ENCODE measurements around the gene PACRG.

Gene PACRG

GRCh38 chr6:163341224-163342061, 613.7 kb downstream of the PACRG start:
- DNase-seq: no peak

- no peak for DNase-seq
These were observed 615.1 kb downstream of the PACRG start for GRCh38 chr6:163342571-163343539.

GRCh38 chr6:163343609-163344008, 615.8 kb downstream of the PACRG start:
- no peak for DNase-seq

- DNase-seq: no peak
These were observed 616.6 kb downstream of the PACRG start for GRCh38 chr6:163344411-163344810.

GRCh38 chr6:163345931-163346330, 618.2 kb downstream of the PACRG start:
- no peak for DNase-seq

- no peak for DNase-seq
These were observed 618.8 kb downstream of the PACRG start for GRCh38 chr6:163346497-163346961.

- DNase-seq: no peak
These were observed 619.3 kb downstream of the PACRG start for GRCh38 chr6:163347021-163347446.

- no peak for DNase-seq
These were observed 621.3 kb downstream of the PACRG start for GRCh38 chr6:163348789-163349680.

GRCh38 chr6:163349696-163350095, 621.9 kb downstream of the PACRG start:
- no peak for DNase-seq

GRCh38 chr6:163351013-163351412, 623.2 kb downstream of the PACRG start:
- DNase-seq: no peak

- DNase-seq: no peak
These were observed 624.4 kb downstream of the PACRG start for GRCh38 chr6:163352011-163352685.

GRCh38 chr6:163352966-163353365, 625.2 kb downstream of the PACRG start:
- no peak for DNase-seq

- no peak for DNase-seq
These were observed 626.3 kb downstream of the PACRG start for GRCh38 chr6:163354085-163354484.

- DNase-seq: no peak
These were observed 627.1 kb downstream of the PACRG start for GRCh38 chr6:163354761-163355425.

GRCh38 chr6:163355426-163355991, 627.7 kb downstream of the PACRG start:
- DNase-seq: no peak

GRCh38 chr6:163356324-163356723, 628.5 kb downstream of the PACRG start:
- no peak for DNase-seq

GRCh38 chr6:163356743-163357142, 629.0 kb downstream of the PACRG start:
- DNase-seq: no peak

GRCh38 chr6:163364641-163365040, 636.9 kb downstream of the PACRG start:
- DNase-seq: no peak

Measured in NCI-H748 treated with DMSO at 0.1 percent for 48 hours (cell line).